GM18909 (cell line): Measurements from ENCODE around the gene MAP4.
"Not testable (repeated sequence)": the region's sequence is repeated elsewhere in the genome, so short reads cannot be mapped to it uniquely, and the experiment has no call there.

Experiments used
- ATAC-seq: cut with Tn5 transposase; IDR thresholded peaks from one replicate; pipeline ENCODE4 v1.9.1; 2021; ENCODE audit warnings: mild to moderate bottlenecking; ENCODE audit not compliant: unreplicated experiment, poor library complexity

The MAP4 gene

DNA sequence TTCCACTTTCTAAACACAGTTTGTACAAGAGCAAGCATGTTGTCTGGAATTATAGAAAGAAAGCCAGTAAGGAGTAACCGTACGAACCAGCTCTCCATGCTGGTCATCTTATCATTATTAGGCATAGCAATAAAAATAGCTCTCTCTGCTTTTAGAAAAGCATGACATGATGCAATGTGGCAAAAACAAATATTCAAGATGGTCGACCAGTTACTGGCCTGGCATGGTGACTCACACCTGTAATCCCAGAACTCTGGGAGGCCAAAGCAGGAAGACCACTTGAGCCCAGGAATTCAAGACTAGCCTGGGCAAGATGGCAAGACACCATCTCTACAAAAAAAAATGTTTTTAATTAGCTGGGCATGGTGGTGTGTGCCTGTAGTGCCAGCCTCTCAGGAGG lies 2.6 kb upstream of the MAP4 start:
- no peak for ATAC-seq

DNA sequence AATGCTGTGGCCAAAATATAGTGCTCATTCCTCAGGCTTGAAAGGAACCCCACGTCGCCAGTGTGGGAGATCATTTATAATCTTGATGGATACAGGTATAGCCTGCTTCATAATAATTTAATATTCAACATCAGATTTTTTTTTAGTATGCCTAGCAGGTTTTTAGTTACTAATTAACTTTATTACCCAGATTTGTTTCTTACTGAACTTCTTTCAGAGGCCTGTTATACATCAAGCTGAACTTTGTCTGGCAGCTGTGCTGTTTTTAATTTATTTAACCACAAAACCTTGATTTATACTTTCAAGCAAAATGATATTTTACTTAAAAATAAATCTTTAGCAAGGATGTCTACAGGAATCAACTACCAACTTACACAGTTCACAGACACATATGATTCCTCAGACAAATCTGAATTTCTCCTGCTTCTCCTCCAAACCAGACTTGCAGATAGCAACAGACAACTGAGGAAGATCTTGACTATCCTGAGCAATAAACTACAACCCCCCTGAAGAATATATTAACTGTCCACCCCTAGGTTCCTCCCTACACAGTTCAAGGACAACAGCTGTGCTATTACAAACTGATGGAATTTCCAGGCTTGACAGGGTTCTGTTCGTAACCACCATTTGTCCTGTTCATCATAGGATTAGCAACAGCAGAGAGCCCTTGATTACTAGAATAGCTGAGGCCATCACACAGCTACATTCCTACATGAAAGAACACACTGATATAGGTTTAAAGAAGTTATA lies 610 bp downstream of the MAP4 start:
- ATAC-seq = no peak

DNA sequence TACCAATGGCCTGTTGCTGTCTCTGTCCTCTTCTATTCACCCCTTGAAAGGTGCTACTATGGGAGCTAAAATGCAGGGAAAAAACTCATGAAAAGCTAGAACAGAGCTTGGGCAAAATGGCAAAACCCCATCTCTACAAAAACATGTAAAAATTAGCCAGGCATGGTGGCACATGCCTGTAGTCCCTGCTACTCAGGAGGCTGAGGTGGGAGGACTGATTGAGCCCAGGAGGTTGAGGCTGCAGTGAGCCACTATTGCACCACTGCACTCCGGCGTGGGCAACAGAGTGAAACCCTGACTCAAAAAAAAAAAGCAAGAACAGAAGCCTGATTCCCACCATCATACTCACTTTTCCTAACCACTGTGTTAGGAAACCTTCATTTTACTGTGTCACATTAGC lies 1.9 kb downstream of the MAP4 start:
- ATAC-seq = no peak

DNA sequence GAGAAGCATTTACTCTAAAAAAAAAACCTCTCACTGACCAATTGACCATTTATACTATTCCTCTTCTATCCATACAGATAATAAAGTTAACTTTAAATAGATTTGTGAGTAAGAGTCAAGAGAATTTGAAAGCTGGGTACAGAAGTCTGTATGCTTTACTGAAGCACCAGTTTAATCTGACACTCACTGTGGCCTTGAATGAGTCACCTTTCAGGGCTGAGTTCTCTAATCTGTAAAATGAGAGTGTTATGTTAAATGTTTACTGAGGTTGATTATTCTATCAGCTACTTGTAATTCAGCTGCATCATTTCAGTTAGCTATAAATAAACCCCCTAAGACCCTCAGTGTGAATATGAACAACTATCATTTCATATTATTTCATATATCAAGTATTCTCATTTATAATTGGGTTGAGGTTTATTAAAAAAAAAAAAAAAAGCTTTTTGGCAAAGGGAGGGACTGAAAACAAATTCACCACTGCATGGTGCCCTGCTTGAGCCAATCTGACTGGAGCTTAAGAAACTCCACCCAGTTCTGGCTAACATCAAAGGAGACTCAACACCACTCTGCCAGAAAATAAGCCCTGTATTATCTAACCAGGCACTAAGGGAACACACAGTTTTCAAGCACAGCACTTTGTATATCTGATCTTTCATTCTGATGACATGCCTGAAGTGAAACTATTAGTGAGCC lies 2.8 kb downstream of the MAP4 start:
- no peak for ATAC-seq

DNA sequence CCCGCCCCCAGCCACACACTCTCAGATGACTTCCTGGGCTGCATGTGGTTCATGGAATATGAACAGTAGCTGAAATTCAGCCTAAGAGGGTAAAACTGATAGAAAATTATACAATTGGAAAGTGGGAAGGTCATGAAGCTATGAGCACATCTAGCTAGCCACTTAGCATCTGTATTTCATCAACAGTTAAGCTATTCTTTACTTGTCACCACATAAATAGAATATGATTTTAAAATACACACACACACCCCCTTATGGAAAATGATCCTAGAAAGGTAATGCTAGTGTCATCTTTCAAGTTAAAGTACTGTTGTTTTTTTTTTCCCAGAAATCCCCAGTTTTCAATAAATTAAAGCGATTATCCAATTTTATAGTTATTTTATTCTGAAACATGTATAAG lies 3.6 kb downstream of the MAP4 start:
- no peak for ATAC-seq

DNA sequence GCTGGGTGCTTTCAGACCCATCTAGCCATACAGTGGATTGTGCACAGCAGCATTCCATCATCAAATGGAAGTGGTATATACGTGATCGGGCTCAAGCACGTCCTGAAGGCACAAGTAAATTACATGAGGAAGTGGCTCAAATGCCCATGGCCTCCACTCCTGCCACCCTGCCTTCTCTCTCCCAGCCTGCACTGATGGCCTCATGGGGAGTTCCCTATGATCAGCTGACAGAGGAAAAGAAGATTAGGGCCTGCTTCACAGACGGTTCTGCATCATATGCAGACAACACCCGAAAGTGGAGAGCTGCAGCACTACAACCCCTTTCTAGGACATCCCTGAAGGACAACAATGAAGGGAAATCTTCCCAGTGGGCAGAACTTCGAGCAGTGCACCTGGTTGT lies 8.2 kb downstream of the MAP4 start:
- ATAC-seq = not testable (repeated sequence)

DNA sequence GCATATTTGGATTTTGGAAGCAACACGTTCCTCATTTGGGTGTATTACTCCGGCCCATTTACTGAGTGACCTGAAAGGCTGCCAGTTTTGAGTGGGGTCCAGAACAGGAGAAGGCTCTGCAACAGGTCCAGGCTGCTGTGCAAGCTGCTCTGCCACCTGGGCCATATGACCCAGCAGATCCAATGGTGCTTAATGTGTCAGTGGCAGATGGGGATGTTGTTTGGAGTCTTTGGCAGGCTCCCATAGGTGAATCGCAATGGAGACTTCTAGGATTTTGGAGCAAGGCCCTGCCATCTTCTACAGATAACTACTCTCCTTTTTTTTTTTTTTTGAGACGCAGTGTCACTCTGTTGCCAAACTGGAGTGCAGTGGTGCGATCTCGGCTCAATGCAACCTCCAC lies 8.9 kb downstream of the MAP4 start:
- not testable (repeated sequence) for ATAC-seq

DNA sequence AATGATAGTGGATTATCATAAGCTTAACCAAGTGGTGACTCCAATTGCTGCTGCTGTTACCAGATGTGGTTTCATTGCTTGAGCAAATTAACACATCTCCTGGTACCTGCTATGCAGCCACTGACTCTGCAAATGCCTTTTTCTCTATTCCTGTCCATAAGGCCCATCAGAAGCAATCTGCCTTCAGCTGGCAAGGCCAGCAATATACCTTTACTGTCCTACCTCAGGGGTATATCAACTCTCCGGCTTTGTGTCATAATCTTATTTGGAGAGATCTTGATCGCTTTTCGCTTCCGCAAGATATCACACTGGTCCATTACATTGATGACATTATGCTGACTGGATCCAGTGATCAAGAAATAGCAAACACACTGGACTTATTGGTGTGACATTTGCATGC lies 9.4 kb downstream of the MAP4 start:
- ATAC-seq = not testable (repeated sequence)

DNA sequence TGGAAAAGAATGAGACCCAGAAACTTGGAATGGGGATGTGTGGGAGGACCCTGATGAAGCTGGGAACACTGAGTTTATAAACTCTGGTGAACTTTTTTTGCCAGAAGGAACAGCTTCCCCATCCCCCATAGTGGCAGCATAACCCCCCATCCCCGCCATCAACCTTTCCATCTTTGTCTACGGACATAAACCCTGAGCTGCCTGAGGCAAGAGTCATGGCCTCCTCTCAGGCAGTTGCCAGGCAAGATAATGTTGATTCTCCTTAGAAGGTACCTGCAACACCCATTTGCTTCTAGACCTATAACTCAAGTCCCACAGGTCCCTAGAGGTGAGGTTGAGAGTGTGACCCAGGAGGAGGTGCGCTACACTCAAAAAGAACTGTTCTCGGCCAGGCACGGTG lies 11.5 kb downstream of the MAP4 start:
- no peak for ATAC-seq

DNA sequence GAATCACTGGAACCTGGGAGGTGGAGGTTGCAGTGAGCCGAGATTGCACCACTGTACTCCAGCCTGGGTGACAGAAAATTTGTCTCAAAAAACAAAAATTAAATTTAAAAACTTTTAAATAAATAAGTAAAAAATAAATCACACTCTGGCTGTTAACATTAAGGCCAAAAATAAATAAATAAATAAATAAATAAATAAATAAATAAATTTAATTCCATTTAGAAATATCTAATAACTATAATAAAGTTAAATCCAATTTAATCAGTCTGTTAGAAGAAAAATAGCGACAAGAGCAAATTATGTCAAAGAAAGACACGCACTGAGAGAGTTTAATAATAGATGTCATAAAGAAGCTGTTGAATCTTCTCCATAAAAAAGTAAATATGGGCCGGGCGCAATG lies 13.4 kb downstream of the MAP4 start:
- ATAC-seq = no peak

DNA sequence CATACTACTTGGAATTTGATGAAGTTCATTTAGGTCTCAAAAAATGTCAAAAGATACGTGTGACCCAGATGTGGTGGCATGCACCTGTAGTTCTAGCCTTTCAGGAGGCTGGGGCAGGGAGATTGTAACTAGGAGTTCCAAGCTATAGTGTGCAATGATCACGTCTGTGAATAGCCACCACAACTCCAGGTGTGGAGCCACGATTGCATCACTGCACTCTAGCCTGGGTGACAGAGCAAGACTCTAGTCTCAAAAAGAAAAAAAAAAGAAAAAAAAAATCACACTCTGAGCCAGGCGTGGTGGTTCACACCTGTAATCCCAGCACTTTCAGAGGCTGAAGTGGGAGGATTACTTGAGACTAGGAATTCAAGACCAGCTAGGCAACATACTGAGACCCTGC lies 14.2 kb downstream of the MAP4 start:
- no peak for ATAC-seq

DNA sequence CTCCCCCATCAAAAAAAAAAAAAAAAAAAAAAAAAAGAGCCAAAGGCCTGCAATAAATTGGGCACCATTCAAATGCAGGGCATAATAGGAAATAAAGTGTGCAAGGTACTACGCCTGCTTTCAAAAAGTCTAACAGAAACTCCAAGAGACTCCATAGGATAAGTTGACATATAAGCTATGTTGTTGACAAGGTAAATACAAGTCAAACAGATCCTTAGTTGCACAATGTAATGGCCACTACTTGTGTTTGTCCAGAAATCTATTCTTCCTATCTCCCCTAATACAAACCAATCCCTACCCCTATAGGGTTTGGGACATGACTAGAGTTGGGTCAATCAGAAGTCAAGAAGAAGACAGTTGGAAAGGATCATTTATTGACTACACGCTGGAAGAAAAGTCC lies 16.0 kb downstream of the MAP4 start:
- no peak for ATAC-seq

DNA sequence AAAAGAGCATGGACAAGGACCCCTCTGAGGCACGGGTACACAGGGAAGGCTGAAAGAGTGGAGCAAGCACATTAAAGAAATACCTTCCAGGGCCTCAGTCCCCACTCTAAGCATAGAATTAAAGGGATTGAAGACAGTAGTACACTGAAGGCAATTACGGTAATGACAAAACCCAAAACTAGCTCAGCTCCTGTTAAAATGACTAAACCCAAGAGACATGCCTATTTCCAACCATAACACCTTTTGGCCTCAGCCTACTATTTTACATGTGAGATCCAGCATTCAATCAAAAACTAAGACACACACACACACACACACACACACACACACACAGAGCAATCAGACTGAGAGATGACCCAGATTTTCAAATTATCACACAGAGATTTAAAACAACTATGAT lies 19.8 kb downstream of the MAP4 start:
- no peak for ATAC-seq

DNA sequence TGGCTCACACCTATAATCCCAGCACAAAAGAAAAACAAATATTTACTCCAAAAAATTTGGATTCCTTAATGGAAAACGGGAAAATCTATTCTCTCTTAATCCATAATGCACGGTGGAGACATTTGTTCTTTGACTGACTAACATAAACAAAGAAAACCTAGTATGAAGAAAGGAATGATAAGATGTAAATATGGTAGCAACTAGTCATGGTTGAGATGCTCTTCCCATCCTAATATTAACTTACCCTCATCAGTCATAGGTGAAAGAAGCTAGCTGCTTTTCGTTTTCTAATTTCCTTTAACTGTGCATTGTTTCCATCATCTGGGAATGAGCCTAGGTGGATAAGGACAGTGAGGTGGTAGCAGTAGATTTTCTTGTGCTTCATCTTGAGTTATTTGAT lies 22.0 kb downstream of the MAP4 start:
- no peak for ATAC-seq

DNA sequence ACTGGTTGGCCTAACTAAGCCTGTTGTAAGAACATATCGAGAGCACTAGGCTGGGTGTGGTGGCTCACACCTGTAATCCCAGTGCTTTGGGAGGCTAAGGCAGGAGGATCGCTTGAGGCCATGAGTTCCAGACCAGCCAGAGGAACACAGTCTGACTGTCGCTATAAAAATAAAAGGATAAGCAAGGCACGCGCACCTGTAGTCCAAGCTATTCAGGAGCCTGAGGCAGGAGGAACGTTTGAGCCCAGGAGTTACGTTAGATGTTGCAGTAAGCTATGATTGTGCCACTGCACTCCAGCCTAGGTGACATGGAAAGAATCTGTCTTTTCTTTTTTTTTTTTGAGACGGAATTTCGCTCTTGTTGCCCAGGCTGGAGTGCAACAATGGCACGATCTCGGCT lies 24.9 kb downstream of the MAP4 start:
- no peak for ATAC-seq

DNA sequence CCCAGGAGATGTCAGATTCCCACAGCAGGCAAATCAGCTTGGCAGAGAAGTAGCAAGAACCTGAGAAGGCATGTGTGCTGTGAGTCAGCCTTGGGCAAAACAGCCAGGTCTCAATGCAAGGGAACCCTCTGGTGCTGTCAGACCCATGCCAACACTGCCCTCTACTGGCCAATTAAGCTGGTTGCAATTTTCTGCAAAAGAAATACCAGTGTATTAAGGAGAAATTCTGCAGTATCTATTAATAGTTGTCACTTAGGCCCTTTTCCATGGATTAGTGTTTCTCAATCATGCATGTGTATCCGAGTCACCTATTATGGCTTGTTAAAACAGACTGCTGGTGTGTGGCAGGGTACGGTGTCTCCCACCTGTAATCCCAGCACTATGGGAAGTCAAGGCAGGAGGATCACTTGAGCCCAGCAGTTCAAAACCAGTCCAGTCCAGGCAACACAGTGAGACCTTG lies 26.2 kb downstream of the MAP4 start:
- no peak for ATAC-seq

DNA sequence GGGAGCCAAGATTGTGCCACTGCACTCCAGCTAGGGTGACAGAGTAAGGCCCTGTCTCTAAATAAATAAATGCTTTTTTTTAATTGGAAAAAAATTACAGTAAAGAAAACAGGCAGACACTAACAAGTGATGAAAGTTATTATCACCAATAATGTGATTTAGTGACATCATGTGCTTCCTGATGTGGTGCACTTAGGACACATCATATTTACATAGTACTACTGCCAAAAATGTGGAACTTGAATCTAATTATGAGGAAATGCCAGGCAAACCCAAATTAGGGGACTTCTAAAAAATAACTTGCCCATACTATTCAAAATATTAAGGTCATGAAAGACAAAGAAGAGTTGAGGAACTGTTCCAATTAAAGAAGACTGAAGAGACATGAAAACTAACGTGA lies 30.8 kb downstream of the MAP4 start:
- no peak for ATAC-seq

DNA sequence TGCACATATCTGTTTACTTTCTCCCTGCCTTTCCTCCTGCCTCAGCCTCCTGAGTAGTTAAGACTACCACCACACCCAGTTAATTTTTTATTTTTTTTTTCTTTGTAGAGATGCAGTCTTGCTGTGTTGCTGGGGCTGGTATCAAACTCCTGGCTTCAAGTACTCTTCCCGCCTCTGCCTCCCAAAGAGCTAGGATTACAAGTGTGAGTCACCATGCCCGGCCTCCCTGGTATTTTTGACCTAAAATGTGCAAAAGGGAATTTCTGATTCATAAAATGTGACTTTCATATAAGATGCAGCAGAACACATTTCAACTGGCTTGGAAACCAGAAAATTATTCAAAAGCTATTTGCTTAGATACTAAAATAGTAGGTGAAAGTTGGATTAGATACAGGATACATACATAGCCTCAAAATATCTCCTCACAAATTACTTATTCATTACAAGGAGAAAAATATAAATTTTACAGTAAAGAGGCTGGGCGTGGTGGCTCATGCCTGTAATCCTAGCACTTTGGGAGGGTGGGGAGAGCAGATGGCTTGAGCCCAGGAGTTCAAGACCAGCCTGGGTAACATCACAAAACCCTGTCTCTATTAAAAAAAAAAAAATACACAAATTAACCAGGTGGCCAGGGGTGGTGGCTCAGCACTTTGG lies 32.0 kb downstream of the MAP4 start:
- ATAC-seq = no peak

DNA sequence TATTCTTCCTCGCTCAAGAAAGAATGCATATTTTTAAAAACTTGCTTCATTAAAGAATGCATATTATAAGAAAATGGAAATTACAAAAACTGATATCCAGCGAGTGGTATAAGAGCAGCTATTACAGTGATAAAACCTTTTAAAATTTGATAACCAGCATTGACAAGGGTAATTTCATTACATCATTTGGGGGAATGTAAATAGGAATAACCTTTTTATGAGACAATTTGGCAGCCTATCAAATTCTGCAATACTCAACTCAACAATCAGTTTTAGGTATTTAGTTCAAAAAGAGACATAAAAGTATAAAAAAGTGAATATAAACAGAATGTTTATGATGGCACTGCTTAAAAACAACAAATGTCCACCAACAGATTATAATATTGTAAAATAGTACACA lies 35.4 kb downstream of the MAP4 start:
- ATAC-seq = no peak

DNA sequence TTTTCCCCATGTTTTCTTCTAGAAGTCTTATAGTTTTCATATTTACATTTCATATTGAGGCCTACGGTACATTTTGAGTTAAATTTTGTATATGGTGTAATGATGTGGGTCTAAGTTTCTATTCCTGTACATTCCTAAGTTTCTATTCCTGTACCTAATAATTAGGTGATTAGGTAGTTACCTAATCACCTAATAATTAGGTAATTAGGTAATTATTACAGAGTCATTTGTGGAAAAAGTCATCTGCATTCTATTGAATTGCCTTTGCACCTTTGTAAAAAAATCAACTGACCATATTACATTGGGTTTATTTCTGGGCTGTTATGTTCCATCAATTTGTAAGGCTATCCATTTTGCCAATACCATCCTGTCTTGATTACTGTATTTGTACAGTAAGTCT lies 37.1 kb downstream of the MAP4 start:
- ATAC-seq = no peak

DNA sequence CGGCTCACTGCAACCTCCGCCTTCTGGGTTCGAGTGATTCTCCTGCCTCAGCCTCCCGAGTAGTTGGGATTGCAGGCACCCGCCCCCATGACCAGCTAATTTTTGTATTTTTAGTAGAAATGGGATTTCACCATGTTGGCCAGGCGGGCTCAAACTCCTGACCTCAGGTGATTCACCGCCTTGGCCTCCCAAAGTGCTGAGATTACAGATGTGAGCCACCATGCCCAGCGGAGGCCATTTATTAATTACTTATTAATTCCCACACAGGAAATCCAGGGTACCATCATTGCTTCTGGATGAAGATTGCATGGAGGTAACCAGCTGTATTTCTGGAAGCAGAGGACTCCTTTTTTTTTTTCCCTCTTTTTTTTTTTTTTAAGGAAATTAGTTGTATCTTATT lies 37.8 kb downstream of the MAP4 start:
- ATAC-seq = no peak
